ENCODE data around the gene CTTNBP2NL. TPM values are rescaled to one million over a fixed set of nuclear protein-coding genes. Genes with fewer than 3 reads are reported as not detected.
"Not testable (repeated sequence)": the region's sequence is repeated elsewhere in the genome, so short reads cannot be mapped to it uniquely, and the experiment has no call there.

The CTTNBP2NL gene
- polyA plus RNA-seq, 10 donors: 12.9 to 21.2 (median 17.0) TPM

GRCh38 chr1:112460615-112461014 is 64.6 kb downstream of the CTTNBP2NL start:
- DNase-seq: no peak

GRCh38 chr1:112461200-112461871 is 65.3 kb downstream of the CTTNBP2NL start:
- no peak for DNase-seq

- DNase-seq: no peak
Observed at GRCh38 chr1:112462953-112463279, 66.9 kb downstream of the CTTNBP2NL start.

GRCh38 chr1:112464501-112464900 is 68.5 kb downstream of the CTTNBP2NL start:
- DNase-seq: no peak

GRCh38 chr1:112465122-112465521 is 69.1 kb downstream of the CTTNBP2NL start:
- DNase-seq: no peak

GRCh38 chr1:112466078-112466660 is 70.2 kb downstream of the CTTNBP2NL start:
- DNase-seq: peak; percentile 93 to 97 (median 95)

GRCh38 chr1:112470324-112470723 is 74.3 kb downstream of the CTTNBP2NL start:
- not testable (repeated sequence) for DNase-seq

- no peak for DNase-seq
Observed at GRCh38 chr1:112470966-112471365, 75.0 kb downstream of the CTTNBP2NL start.

GRCh38 chr1:112472142-112472541 is 76.1 kb downstream of the CTTNBP2NL start:
- DNase-seq: no peak

- no peak for DNase-seq
Observed at GRCh38 chr1:112477550-112477949, 81.5 kb downstream of the CTTNBP2NL start.

- no peak for DNase-seq
Observed at GRCh38 chr1:112478314-112478713, 82.3 kb downstream of the CTTNBP2NL start.

GRCh38 chr1:112486063-112486462 is 90.0 kb downstream of the CTTNBP2NL start:
- DNase-seq: not testable (repeated sequence)

- DNase-seq: not testable (repeated sequence)
Observed at GRCh38 chr1:112487686-112488085, 91.7 kb downstream of the CTTNBP2NL start.

GRCh38 chr1:112488141-112488540 is 92.1 kb downstream of the CTTNBP2NL start:
- no peak for DNase-seq

- DNase-seq: no peak
Observed at GRCh38 chr1:112492076-112492475, 96.1 kb downstream of the CTTNBP2NL start.

GRCh38 chr1:112493351-112493750 is 97.3 kb downstream of the CTTNBP2NL start:
- DNase-seq: no peak

GRCh38 chr1:112496290-112496689 is 100.3 kb downstream of the CTTNBP2NL start:
- DNase-seq: no peak

GRCh38 chr1:112501810-112502641 is 106.0 kb downstream of the CTTNBP2NL start:
- peak; percentile 53 to 89 (median 80) for DNase-seq

GRCh38 chr1:112502826-112503225 is 106.8 kb downstream of the CTTNBP2NL start:
- DNase-seq: no peak

- peak in 1 of 3 donors; percentile 51 for DNase-seq
Observed at GRCh38 chr1:112504001-112504660, 108.1 kb downstream of the CTTNBP2NL start.

- DNase-seq: peak in 1 of 3 donors; percentile 63
Observed at GRCh38 chr1:112504661-112505399, 108.8 kb downstream of the CTTNBP2NL start.

GRCh38 chr1:112505400-112505785 is 109.4 kb downstream of the CTTNBP2NL start:
- no peak for DNase-seq

Data from muscle of back (tissue), 11 donors.